GM18499 (cell line): Measurements from ENCODE around the gene SYT8.

Experiments
- ATAC-seq: cut with Tn5 transposase; IDR thresholded peaks from one replicate; pipeline ENCODE4 v1.9.1; 2021; ENCODE audit warnings: moderate number of reproducible peaks; ENCODE audit not compliant: insufficient read depth, unreplicated experiment

SYT8 gene

DNA sequence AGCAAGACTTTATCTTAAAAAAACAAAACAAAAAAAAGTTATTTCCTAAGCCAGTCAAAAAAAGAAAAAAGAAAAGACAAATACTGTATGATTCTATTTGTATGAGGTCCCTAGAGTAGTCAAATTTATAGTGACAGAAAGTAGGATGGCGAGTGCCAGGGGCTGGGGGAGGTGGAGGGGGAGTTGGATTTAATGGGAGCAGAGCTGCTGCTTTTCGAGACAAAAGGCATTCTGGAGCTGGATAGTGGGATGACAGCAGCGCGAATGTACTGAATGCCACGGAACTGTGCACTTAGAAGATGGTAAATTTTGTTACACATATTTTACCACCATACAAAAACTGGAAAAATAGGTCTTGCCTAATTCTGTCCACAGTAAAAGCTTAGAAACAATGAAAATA, 17.8 kb upstream of the SYT8 start:
- ATAC-seq, result no peak

DNA sequence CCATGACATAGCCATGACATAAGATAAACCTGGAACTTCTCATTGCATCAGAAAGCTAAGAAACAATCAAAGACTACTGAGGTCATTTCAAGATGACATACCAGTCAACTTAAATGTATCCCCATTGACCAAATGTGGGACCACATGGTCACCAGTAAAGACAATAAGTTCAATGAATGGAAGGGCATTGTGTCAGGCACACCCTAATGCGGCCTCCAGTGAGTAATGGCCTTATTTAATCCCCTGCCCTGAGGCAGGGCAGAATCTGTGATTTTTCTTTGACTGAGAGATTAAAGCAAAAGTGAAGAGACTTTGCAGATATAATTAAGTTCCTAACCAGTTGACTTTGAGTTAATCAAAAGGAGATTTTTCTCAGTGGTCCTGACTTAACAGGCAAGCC, 17.3 kb upstream of the SYT8 start:
- ATAC-seq, result no peak

DNA sequence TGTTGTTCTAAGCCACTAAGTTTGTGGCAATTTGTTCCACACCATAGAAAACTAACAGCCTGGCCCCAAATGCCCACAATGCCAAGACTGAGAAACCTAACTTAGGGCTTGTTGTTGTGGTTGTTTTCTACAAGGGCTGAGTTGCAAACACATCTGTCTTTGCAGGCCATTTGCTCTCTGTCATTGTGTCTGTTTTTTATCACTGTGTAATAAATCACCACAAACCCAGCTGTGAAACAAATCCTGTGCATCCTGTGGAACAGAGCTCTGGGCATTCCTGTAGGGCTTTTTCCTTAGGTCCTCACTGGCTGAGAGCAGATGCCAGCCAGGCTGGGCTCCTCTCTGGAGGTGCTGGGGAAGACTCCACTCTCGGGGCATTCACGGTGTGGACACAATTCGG, 15.7 kb upstream of the SYT8 start:
- no peak for ATAC-seq

DNA sequence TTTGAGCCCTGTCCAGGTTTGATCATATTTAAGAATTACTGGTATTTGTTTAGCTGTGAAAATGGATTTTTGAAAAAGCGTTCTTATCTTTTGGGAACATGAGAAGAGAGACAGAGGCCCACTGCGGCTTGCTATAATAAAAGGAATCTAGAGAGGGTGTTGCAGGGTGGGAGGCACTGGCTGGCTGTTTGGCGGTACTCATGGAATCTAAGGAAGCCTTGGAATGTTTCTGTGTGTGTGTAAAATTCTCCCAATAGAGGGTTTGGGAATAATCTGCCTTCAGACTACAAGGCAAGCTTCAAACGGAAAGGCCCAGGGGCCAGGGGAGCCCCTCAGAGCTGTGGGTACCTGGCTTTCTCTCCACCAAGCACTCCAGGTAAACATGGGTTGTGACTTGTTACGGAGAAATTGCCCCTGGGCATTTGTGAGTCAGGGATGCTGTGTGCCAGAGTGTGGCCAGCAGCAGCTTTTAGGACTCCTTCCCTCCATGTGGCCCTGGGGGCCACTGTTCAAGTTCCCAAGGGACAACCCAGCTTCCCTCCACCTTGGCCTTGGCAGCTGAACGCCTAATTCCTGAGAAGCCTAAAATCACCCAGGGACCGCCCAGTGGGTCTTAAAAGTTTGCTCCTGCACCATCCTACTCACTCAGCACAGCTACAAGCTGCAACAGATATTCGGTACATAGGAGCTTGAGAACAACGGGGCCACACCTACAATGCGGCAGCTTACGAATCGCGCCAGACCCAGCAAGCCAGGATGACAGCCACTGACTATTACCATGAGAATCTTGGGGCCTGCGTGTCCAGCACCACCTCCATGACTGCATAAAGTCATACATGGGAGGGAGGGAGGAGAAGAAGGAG, 14.1 kb upstream of the SYT8 start:
- ATAC-seq, result no peak

DNA sequence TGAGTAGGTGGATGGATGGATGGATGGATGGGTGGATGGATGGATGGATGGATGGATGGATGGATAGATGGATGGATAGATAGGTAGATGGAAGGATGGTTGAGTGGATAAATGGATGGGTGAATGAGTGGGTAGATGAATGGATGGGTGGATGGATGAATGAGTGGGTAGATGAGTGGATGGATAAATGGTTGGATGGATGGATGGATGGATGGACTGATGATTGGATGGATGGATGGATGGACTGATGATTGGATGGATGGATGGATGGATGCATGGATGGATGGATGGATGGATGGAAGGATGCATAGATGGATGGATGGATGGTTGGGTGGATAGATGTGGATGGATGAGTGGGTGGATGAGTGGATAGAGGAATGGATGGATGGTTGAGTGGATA, 13.2 kb upstream of the SYT8 start:
- ATAC-seq, result no peak

DNA sequence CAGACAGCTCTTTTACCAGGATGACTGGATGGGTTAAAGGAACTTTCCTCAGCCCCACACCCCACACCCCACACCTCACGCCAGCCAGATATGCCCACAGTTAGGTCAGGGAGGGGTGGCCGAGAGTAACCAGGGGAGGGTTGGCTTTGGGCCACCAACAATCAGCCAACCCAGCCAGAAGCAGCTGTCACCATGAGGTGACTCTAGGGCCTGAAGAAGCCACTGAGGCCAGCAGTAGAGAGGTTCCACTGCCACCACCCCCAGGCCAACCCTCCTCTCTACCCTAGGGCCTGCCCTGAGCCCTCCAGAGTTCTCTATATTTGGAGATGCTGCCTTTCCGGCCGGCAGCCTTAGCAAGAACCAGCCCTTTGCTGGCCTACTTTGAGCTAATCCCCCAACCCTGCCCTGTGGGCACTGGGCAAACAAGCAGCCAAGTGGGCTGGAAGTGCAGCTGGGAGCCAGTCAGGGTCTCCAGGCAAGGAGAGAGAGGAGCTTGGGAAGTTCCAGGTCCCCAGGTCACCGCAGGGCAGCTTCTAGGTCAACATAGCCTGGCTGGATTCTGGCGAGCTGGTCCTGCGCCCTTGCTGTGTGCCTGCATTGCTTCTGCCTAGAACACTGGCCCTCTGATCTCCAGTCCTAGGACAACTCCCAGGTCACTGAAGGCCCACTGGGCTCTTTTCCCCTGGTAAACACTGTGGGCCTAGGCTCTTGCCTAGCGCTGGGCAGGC, 12.0 kb upstream of the SYT8 start:
- ATAC-seq, result no peak

DNA sequence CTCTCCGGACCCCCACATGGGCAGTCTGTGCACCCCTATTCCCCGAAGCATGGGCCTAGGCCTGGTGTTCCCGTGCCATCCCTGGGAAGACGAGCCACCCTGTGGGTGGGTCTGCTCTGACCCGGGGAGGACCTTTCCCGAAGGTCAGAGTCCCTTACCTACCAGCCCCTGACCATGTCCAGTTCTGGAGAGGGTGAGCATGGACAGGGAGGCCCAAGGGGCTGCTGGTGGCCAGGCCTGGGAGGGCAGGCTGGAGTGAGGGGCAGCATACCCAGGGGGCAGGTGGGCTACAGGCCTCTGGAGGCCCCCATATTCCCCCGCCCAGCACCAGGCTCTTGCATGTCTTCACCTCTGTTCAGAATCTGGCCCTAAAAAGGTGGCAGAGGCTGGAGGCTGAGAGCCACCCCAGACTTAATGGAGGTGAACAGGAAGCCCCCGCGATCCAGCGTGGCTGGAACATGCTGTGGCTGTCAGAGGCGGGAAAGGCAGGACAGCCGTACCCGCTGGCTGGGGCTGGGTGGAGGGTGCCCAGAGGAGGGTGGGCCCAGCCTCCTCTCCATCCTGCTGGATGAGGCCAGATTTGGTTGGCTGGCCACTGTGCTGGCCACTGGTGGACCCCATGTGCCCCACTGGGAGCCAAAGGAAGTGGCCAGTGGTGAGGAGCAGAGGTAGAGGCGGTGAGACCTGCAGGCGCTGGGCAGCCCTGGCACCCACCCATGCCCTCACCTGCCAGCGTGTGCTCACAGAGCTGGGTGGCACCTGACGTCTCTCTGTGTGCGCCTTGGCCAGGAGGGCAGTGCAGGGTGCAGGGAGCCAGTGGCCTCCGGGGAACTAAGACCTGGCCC, 11.2 kb upstream of the SYT8 start:
- no peak for ATAC-seq

DNA sequence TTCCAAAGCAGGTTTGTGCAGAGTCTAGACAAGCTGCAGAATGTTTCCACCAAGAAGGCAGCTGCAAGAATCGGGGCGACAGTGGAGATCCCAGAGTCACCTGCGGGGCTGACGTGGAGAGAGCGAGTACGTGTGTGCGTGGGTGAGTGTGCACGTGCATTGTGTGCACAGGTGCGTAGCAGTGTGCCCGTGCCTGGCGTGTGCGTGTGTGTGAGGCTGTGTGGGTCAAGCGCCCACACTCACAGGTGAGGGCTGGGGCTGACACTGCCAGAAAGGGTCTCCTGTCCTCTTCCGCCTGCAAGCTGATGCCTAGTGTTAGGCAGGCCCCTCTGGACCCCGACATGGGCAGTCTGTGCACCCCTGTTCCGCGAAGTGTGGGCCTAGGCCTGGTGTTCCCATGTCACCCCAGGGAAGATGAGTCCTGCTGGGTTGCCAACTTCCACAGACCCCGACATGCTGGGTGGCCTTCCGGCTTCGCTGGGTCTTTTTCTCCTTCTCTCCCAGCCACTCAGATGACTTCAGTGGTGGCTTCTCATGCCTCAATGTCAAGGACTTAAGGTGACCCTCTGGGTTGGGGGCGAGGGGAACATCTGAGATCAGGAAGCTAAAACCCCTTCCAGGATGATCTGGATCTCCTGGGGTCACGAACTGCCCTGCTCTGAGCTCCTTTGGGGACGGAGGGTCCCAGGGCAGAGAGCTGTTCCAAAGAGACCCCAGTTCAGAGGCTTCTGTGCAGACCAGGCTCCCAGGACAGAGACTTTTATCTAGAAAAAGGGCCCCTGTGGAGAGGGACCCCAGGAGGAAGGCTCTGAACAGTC, 10.4 kb upstream of the SYT8 start:
- ATAC-seq, result no peak

DNA sequence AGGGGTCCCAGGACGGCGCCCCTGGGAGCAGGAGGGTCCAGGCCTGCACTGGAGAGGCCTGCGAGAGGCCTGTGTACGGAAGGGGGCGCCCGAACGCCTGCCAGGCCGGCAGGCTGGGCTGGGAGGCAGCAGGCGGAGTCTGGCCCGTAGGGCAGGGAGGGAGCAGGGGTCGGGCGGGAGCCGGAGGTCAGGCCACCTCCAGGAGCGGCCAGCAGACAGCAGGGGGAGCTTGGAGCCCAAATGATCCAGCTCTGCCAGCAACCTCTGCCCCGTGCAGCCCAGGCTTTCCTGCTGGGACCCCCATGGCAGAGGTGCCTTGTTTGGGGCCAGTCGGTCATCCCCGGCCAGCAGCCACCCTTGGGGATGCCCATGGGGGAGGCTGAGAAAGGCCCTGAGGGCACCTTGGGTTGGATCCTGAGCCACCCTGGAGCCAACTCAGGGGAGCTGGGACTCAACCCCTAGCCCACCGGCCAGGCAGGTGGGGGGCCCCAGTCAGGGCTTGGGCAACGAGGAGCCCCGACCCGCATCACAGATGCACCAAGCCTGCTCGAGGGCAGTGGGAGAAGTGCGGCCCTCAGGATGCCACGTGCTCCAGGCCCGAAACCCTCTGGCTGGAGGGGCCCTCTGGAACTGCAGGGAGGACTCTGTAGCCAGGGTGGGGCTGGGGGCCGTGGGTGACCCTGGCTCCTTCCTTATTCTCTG, 9.6 kb upstream of the SYT8 start:
- no peak for ATAC-seq

DNA sequence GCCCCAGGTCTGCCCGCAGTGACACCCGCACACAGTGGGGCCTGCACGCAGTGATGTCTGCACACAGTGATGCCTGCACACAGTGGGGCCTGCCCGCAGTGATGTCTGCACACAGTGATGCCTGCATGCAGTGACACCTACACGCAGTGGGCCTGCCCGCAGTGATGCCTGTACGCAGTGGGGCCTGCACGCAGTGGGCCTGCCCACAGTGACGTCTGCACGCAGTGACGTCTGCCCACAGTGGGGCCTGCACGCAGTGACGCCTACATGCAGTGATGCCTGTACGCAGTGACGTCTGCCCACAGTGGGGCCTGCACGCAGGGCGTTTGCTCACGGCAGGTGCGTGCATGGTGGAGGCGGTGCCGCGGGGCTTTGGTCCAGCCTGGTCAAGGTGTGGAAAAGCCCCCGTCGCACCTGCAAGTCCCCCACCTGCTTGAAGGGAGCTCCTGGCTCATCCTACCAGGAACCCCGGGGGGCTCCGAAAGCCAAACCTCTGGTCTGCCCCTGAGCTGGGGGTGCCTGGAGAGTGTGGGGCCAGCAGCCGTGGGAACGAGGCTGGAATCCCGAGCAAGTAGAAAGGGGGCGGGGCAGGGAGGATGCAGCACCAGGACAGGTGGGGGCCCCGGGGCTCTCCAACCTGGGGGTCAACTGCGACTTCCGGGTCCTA, 8.9 kb upstream of the SYT8 start:
- no peak for ATAC-seq

DNA sequence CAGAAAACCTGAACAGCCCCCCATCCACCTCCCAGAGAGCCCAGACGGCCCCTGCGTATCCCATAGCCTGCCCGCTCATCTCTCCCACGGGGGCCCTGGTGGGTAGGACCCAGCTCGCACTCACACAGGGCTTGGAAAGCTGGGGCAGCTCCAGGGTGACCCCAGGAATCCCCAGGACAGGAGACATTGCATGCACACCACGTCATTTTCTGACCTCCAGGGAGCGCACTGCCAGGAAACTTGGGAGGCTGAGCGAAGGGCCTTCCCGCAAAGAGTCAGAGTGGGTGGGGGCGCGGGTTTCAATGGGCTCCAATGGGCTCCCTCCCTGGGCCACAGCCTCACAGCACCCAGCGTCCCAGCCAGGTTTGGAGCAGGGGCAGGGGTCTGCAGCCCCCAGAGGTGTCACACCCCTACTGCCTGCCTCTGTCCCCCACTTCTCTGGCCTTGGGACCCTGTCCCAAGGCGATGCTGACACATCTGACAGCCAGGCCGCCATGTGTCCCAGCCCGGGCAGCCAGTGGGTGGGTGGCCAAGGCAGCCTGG, 8.2 kb upstream of the SYT8 start:
- no peak for ATAC-seq

DNA sequence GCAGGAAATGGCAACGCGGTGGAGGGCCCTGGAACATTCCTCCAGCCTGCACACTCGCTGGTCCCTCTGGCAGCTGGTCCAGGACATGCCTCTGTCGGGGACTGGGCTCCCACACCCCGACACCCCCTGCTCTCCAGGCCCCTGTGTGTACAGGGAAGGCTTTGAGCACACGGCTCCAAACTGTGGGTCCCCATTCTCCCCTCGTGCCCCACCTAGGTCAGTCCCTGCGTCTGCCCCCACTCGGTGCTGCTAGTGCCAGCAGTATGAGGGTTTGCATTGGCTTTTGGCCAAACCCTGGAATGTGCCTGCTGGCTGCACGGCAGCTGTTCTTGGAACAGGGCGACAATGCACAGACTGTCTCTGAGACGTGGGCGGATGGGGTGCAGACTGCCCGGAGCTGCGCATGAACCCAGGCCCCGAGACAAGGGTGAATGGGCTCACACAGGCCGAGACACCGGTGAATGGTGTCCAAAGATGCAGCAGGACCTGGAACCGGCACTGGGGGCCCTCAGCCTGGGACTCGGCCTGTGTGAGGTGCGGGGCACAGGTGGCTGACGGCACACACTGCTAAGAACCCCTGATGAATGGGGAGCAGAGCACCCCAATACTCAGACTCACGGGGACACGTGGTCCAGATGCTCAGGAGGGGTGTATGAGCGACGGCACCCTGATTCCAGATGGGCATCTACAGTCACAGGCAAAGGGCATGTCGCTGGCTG, 7.5 kb upstream of the SYT8 start:
- no peak for ATAC-seq

DNA sequence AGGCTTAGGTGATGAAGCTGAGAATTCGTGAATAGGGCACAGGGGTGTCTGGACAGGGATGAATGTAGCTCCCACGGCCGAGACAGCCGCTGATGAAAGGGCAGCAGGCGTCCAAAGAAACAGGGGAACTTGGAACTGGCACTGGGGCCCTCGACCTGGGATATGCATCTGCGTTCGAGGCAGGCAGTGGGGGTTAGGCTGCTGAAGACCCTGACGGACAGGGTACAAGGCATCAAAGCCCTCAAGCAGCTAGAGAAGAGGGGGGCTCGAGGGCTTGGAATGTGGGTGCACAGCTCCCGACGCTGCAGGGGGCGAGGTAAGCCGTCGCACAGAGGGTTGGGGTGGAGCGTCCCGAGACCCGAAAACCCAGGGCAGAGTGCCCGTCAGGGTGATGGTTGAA, 6.9 kb upstream of the SYT8 start:
- no peak for ATAC-seq

DNA sequence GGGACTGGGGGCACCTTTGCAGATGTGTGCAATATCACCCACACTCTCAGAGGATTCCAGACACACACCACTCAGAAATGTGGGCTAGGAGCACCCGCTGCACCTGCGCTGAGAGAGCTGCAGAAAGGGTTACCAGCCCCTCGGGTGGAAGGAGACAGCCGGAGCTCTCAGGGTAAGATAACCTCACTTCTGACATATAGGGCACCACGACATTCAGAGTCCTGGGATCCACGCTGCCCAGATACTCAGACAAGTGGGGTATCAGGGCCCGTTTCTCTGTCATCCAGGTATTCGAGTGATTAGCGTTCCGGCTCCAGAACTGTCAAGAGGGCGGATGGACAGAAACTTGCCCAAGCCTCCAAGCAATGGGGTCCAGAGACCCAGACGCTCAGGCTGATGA, 6.2 kb upstream of the SYT8 start:
- no peak for ATAC-seq

DNA sequence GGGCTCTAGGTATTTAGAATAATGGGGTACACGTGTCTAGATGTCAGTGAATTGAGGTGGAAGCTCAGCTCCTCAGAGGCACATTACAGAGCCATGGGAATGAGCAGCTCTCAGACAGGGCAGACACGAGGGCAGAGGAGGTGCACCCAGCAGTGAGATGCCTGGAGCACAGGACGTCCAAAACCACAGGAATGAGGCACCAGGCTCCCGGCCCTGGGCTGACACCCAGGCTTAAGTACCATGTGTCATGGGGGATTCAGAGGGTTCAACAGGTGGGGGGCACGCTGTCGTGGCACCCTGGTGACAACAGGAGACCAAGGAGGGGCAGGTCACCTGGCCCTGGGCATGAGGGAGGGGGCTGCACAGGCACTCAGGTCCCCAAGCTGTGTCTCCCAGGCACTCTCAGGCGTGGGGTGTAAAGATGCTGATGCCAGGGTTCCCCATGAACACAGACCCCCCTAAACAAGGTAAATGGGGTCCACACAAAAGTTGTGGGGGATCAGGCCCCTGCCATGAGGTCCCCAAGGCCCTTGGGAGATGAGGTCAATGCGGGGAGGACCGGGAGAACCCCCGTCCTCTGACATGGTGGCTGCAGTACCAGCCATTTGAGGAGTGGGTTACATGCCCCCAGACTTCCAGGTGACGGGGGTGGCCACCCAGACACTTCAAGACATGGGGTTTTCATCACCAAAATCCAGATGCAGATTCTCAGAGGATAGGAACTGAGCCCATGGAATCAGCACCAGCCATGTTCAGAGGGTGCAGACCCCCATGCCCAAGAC, 5.6 kb upstream of the SYT8 start:
- no peak for ATAC-seq

DNA sequence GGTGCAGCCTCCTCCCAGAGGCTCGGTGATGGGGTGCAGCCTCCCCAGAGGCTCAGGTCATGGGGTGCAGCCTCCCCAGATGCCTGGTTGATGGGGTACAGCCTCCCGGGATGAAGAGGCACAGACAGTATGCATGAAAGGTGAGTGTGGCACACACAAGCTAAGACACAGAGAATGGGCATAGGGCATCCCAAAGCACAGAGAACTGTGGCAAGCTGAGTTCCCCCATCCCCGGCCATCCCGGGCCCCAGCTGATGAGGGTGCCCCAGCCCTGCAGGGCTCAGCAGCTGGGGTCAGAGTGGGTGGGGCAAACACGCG, 4.8 kb upstream of the SYT8 start:
- no peak for ATAC-seq
